Tibial nerve (tissue), 4 donors: ENCODE data around the gene CDK5R2. TPM values are rescaled to one million over a fixed set of nuclear protein-coding genes. Genes with fewer than 3 reads are reported as not detected.

Experiments used
- DNase-seq, 2 donors: peaks; one replicate each; pipeline ENCODE4 v3.0.0-alpha.2; 2019; ENCODE audit warnings: low spot score in 2 of 2
- H3K27ac ChIP-seq, 4 donors: fragments of 200-600 bp; sonication (generic) in 3 of 4; one replicate each; pipeline ENCODE4 v1.5.1; 2017 to 2019; ENCODE audit warnings: mild to moderate bottlenecking in 1 of 4
- H3K27me3 ChIP-seq, 2 donors: fragments of 200-600 bp; sonication (generic) in 1 of 2; one replicate each; pipeline versions ENCODE4 v1.5.1 to v1.6.0; 2017 to 2019
- H3K36me3 ChIP-seq, 3 donors: fragments of 200-600 bp; sonication (generic); one replicate each; pipeline ENCODE4 v1.5.1; 2018 to 2019
- H3K4me1 ChIP-seq, 4 donors: fragments of 200-600 bp; sonication (generic) in 3 of 4; one replicate each; pipeline ENCODE4 v1.5.1; 2017 to 2019
- H3K4me3 ChIP-seq, 4 donors: fragments of 200-600 bp; sonication (generic) in 3 of 4; one replicate each; pipeline ENCODE4 v1.5.1; 2017 to 2019; ENCODE audit warnings: mild to moderate bottlenecking in 1 of 4, moderate library complexity in 1 of 4
- H3K9me3 ChIP-seq, 4 donors: fragments of 200-600 bp; sonication (generic) in 3 of 4; one replicate each; pipeline ENCODE4 v1.5.1; 2017 to 2019
- CTCF ChIP-seq, 5 experiments: fragments of 200-600 bp in 3 of 5; fragments of 450-650 bp in 2 of 5; sonication (generic) in 3 of 5; IDR thresholded peaks; one replicate each; pipeline ENCODE4 v1.5.1; 2016 to 2019; ENCODE audit warnings: antibody characterized with exemption in 5 of 5, mild to moderate bottlenecking in 3 of 5, moderate library complexity in 2 of 5
- EP300 ChIP-seq, 2 donors: sonication (generic); formaldehyde crosslinking; IDR thresholded peaks; one replicate each; pipeline ENCODE4 v1.6.1; 2017; ENCODE audit warnings: antibody characterized with exemption in 2 of 2, mild to moderate bottlenecking in 1 of 2
- POLR2A ChIP-seq, 2 donors: fragments of 450-650 bp; IDR thresholded peaks; one replicate each; pipeline ENCODE4 v1.6.1; 2017; ENCODE audit warnings: antibody characterized with exemption in 2 of 2, mild to moderate bottlenecking in 2 of 2, moderate library complexity in 2 of 2
- WGBS, 2 donors: methylation state at CpG; one replicate each; pipeline ENCODE4 v1.1.5; 2018; 5-methylcytosine and 5-hydroxymethylcytosine counted together
- total RNA-seq, 4 donors: library from RNA; depleted of rRNA; stranded (reverse); fragments of >200 nt; gene quantifications; one replicate each; pipeline ENCODE4 v1.1.0, GENCODE V29; 2016

CDK5R2 gene
- total RNA-seq, 4 donors from 2014 or later, result not detected

- Histone ChIP-seq H3K36me3 (no peaks in the 10 kb centered on the region), H3K9me3 (no peaks in the 10 kb centered on the region), H3K4me3 (no peak overlapping the region), H3K4me1 (peaks cover 0 to 31% (median 4%) of the 10 kb centered on the region in 4 donors), H3K27me3 (peaks cover 2 to 76% of the 10 kb centered on the region in 2 donors), H3K27ac (no peak overlapping the region)
- 1 to 4% methylated on average over 18 to 27 of the region's 42 CpGs for WGBS, 2 donors
- DNase-seq, result peak in 1 of 2 donors; percentile 48
- no peak for TF ChIP-seq POLR2A (IDR thresholded peaks at IDR 0.05)
- no peak for TF ChIP-seq EP300 (IDR thresholded peaks at IDR 0.05)
- no peak for TF ChIP-seq CTCF (IDR thresholded peaks at IDR 0.05)
These were observed 3.5 kb downstream of the CDK5R2 start for GRCh38 chr2:218962859-218963492.

GRCh38 chr2:218963601-218964000, 4.1 kb downstream of the CDK5R2 start:
- 15% methylated on average over 5 of the region's 5 CpGs for WGBS, 2 donors
- no peak overlapping the region for H3K27ac ChIP-seq
- no peak for TF ChIP-seq POLR2A (IDR thresholded peaks at IDR 0.05)
- H3K27me3 ChIP-seq, result peaks cover 2 to 70% of the 10 kb centered on the region in 2 donors
- peaks cover 0 to 31% (median 4%) of the 10 kb centered on the region in 4 donors for H3K4me1 ChIP-seq
- no peak for DNase-seq
- no peaks in the 10 kb centered on the region for H3K36me3 ChIP-seq
- no peak overlapping the region for H3K4me3 ChIP-seq
- no peaks in the 10 kb centered on the region for H3K9me3 ChIP-seq

- WGBS, 2 donors, result 44 to 49% methylated on average over 5 of the region's 5 CpGs
- no peaks in the 10 kb centered on the region for H3K36me3 ChIP-seq
- H3K9me3 ChIP-seq, result no peaks in the 10 kb centered on the region
- no peak overlapping the region for H3K4me3 ChIP-seq
- no peak overlapping the region for H3K27ac ChIP-seq
- TF ChIP-seq POLR2A (IDR thresholded peaks at IDR 0.05) (no peak), CTCF (IDR thresholded peaks at IDR 0.05) (no peak), EP300 (IDR thresholded peaks at IDR 0.05) (no peak)
- peaks cover 0 to 28% (median 4%) of the 10 kb centered on the region in 4 donors for H3K4me1 ChIP-seq
- no peak for DNase-seq
- H3K27me3 ChIP-seq, result peaks cover 0 to 64% of the 10 kb centered on the region in 2 donors
These were observed 4.7 kb downstream of the CDK5R2 start for GRCh38 chr2:218964041-218964771.

GRCh38 chr2:218970894-218971293, 11.4 kb downstream of the CDK5R2 start:
- Histone ChIP-seq H3K27me3 (peaks cover 0 to 49% of the 10 kb centered on the region in 2 donors), H3K9me3 (peaks cover 0 to 8% (median 0%) of the 10 kb centered on the region in 4 donors), H3K4me1 (no peaks in the 10 kb centered on the region), H3K36me3 (no peaks in the 10 kb centered on the region), H3K27ac (no peak overlapping the region), H3K4me3 (no peak overlapping the region)
- TF ChIP-seq CTCF (IDR thresholded peaks at IDR 0.05) (no peak), POLR2A (IDR thresholded peaks at IDR 0.05) (no peak), EP300 (IDR thresholded peaks at IDR 0.05) (no peak)
- DNase-seq, result no peak
- 40% methylated on average over 1 of the region's 1 CpG; no CpG with 5 or more reads in 1 of the 2 donors for WGBS, 2 donors

GRCh38 chr2:218975060-218975777, 15.8 kb downstream of the CDK5R2 start:
- 68 to 75% methylated on average over 4 of the region's 4 CpGs for WGBS, 2 donors

More at GRCh38 chr2:218975060-218975777, 15.8 kb downstream of the CDK5R2 start:
- no peak for DNase-seq
- TF ChIP-seq EP300 (IDR thresholded peaks at IDR 0.05), result no peak
- no peak for TF ChIP-seq POLR2A (IDR thresholded peaks at IDR 0.05)
- no peak for TF ChIP-seq CTCF (IDR thresholded peaks at IDR 0.05)
- H3K4me3 ChIP-seq, result no peak overlapping the region
- H3K27me3 ChIP-seq, result peaks cover 0 to 92% of the 10 kb centered on the region in 2 donors
- H3K36me3 ChIP-seq, result no peaks in the 10 kb centered on the region
- H3K27ac ChIP-seq, result no peak overlapping the region
- H3K4me1 ChIP-seq, result peaks cover 0 to 7% (median 3%) of the 10 kb centered on the region in 4 donors
- H3K9me3 ChIP-seq, result peaks cover 0 to 5% (median 0%) of the 10 kb centered on the region in 4 donors
